GM23338 (cell line): Measurements from ENCODE around the gene HSPB9.
A peak's percentile ranks its signal among the peaks of the same experiment; 100 is the strongest.

Source experiments
- CREB1 ChIP-seq: fragments of 250-450 bp; sonication (Bioruptor Pico); IDR thresholded peaks from 2 replicates; pipeline ENCODE4 v1.5.0; 2020; ENCODE audit warnings: low read depth, mild to moderate bottlenecking, moderate library complexity
- CTCF ChIP-seq, 2 experiments: fragments of 200-600 bp in 1 of 2; sonication (generic) in 1 of 2; conservative IDR thresholded peaks; 2 replicates each; pipeline versions ENCODE4 v1.5.1 to v1.6.1; 2016 to 2017; ENCODE audit warnings: antibody characterized with exemption in 2 of 2, low read depth in 2 of 2, mild to moderate bottlenecking in 2 of 2, moderate library complexity in 1 of 2
- ETS1 ChIP-seq: IDR thresholded peaks from 2 replicates; pipeline ENCODE4 v1.6.1; 2016; ENCODE audit warnings: antibody characterized with exemption
- EZH2 ChIP-seq: fragments of 200-600 bp; sonication (generic); IDR thresholded peaks from one replicate; pipeline ENCODE4 v1.8.0; 2017; ENCODE audit warnings: antibody characterized with exemption, mild to moderate bottlenecking, low read depth; ENCODE audit not compliant: unreplicated experiment
- EZH2phosphoT487 ChIP-seq: fragments of 200-600 bp; sonication (generic); IDR thresholded peaks from one replicate; pipeline ENCODE4 v1.8.1; 2018; ENCODE audit warnings: antibody characterized with exemption; ENCODE audit not compliant: unreplicated experiment
- JUNB ChIP-seq: IDR thresholded peaks from one replicate; pipeline ENCODE4 v1.6.1; 2016; ENCODE audit warnings: antibody characterized with exemption; ENCODE audit not compliant: unreplicated experiment
- NANOG ChIP-seq: IDR thresholded peaks from 2 replicates; pipeline ENCODE4 v1.6.1; 2016; ENCODE audit warnings: antibody characterized with exemption, borderline replicate concordance
- POLR2AphosphoS5 ChIP-seq: IDR thresholded peaks from 2 replicates; pipeline ENCODE4 v1.6.1; 2016; ENCODE audit warnings: antibody characterized with exemption, low read depth
- REST ChIP-seq: IDR thresholded peaks from one replicate; pipeline ENCODE4 v1.6.1; 2018; ENCODE audit warnings: antibody characterized with exemption; ENCODE audit not compliant: unreplicated experiment
- ZNF114 ChIP-seq: fragments of 250-450 bp; sonication (Bioruptor Pico); IDR thresholded peaks from 2 replicates; pipeline ENCODE4 v1.5.0; 2020; ENCODE audit warnings: mild to moderate bottlenecking, moderate library complexity
- ZNF462 ChIP-seq: fragments of 250-450 bp; sonication (Bioruptor Pico); IDR thresholded peaks from 2 replicates; pipeline ENCODE4 v1.5.0; 2020; ENCODE audit warnings: mild to moderate bottlenecking, moderate library complexity

GRCh38 chr17:42098730-42099399 lies 23.7 kb upstream of the HSPB9 start:
- no peak for TF ChIP-seq ZNF462
- TF ChIP-seq POLR2AphosphoS5 = no peak
- TF ChIP-seq ETS1 = no peak
- TF ChIP-seq CTCF (conservative IDR thresholded peaks at IDR 0.05; ENCODE audit: low read depth in 2 of 2) = peak in 1 of 2 experiments; percentile 19; a peak in 2 of 4 replicates
- no peak for TF ChIP-seq EZH2
- no peak for TF ChIP-seq REST
- no peak for TF ChIP-seq CREB1 (CRISPR knock-in tag)
- TF ChIP-seq EZH2phosphoT487 = no peak
- no peak for TF ChIP-seq ZNF114 (CRISPR knock-in tag)
- TF ChIP-seq NANOG = no peak
- no peak for TF ChIP-seq JUNB
